Measurements from ENCODE around the gene ZNF320.
"Not testable (repeated sequence)": the region's sequence is repeated elsewhere in the genome, so short reads cannot be mapped to it uniquely, and the experiment has no call there.

ZNF320 gene

DNA sequence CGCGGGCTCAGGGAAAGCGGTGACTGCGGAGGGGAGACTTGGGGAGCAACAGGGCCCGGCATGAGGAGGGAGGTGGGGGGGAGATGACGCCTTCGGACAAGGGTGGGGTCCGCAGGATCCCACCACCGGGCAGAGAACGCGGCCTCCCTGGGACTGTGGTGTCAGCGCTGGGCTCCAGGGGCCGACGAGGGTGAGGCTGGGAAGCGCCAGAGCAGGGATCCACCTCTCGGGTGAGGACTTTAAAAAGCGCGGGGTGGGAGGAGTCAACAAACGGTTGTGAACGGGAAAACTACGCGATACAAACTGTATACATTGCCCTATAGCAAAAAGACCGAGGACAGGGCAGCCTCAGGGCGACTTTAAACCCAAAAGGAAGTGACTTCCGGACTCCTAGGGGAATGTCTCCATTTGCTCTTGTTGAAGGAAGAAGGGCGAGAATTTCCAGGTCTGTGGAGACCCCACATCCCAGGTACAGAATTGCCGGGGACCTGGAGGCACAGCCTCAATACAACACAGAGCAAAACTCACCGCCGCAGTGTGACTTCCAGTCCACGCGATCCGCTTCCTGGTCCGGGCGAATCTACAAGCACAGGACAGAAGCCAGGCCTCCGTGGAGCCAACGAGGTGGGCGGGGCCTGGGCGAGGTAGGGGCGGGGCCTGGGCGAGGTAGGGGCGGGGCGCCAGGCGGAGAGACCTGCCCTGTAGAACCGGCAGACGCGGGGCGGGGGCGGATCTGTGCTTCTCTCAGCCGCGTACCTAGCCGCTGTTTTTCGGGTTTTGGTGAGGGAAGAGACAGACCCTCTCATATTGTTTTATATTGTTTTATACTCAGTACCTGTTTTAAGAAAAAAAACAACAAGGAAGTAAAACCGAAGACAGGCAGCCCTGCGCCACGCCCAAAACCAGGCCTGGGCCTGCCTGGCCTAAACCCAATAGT is 25.7 kb upstream of the ZNF320 start, which contains the start of gene ZNF888:
TSS of gene ZNF888 (minus strand) at position 588 of the 937 bp plus-strand sequence. CDS start 5,555 bp downstream, outside the sequence.
- DNase-seq (ENCODE audit: low read depth in 1 of 2, low spot score in 1 of 2): peak; percentile 68 to 76

DNA sequence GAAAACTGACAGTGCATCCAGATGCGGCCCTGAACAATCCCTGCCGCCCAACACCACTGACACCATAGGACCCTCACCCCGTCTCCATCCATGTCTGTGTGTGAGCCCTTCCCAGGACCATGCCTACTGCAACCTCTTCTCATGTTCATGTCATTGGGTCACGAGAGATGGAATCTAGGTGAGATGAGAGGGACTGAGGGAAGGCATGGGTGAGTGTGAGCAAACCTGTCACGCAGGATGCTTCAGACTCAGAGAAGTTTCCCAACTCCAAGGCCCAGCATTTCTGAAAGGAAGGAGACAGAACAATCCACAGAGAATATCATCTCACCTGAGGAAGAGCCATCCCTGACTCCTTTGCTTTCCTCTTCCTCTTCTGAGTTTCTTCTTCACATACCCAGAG is 20.1 kb upstream of the ZNF320 start:
- DNase-seq (ENCODE audit: low read depth in 1 of 2, low spot score in 1 of 2): no peak

DNA sequence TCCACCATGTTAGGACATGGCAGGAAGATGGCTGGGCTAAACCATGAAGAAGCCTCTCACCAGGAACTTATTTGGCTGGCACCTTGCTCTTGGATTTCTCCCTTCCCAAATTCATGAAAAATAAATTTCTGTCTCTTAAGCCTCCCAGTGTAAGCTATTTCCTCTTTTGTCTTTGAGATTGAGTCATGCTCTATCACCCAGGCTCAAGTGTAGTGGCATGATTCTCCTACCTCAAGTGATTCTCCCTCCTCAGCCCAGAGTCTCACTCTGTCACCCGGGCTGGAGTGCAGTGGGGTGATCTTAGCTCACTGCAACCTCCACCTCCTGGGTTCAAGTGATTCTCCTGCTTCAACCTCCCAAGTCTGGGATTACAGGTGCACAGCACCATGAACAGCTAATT is 13.2 kb upstream of the ZNF320 start:
- DNase-seq (ENCODE audit: low read depth in 1 of 2, low spot score in 1 of 2): no peak

DNA sequence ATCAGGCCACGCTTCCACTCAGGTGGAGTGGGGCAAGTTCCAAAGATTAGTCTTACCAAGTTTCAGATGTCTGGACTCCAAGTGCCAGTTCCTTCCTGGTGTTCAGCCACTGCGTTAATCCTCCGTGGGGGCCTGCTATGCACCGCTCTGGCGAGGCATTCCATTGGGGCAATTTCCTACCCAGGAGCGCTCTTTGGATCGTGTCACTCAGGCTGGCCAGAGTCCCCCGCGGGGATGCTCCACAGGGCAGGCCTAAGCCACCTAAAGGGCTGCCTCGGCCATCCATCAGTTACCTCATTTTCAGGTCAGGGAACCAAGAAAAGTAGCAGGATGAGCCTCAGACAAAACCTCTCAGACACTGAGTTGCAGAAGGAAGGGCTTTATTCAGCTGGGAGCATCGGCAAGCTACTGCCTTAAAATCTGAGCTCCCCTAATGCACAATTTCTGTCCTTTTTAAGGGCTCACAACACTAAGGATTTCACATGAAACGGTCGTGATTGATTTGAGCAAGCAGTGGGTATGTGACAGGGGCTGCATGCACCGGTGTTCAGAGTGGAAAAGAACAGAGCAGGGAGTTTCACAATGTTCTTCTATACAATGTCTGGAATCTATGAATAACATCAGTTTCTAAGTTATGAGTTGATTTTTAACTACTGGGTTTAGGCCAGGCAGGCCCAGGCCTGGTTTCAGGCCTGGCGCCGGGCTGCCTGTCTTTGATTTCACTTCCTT is 6.8 kb upstream of the ZNF320 start:
- DNase-seq (ENCODE audit: low read depth in 1 of 2, low spot score in 1 of 2): not testable (repeated sequence)

DNA sequence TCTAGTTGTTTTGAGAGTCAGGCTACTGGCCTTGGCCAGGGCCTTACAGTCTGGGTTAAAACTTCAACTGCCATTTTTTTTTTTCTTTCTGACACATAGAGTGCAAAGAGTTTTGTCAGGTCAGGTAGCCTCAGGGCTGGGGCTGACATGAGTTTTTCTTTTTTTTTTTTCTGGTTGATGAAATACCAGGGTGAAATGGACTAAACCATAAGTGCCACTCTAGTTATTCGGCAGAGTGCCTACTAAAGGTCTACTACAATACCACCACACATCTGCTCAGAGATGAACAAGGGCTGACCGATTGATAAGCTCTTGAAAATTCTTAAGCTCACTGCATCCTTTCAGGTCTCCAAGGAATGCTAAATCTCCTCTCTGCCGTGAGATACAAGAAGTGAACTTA is 4.4 kb upstream of the ZNF320 start:
- no peak for DNase-seq (ENCODE audit: low read depth in 1 of 2, low spot score in 1 of 2)

DNA sequence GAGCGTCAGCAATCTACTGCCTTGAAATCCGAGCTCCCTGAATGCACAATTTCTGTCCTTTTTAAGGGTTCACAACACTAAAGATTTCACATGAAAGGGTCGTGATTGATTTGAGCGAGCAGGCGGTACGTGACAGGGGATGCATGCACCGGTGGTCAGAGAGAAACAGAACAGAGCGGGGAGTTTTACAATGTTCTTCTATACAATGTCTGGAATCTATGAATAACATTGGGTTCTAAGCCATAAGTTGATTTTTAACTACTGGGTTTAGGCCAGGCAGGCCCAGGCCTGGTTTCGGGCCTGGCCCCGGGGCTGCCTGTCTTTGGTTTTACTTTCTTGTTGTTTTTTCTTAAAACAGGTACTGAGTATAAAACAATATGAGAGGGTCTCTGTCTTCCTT is 1.2 kb upstream of the ZNF320 start:
- not testable (repeated sequence) for DNase-seq (ENCODE audit: low read depth in 1 of 2, low spot score in 1 of 2)

DNA sequence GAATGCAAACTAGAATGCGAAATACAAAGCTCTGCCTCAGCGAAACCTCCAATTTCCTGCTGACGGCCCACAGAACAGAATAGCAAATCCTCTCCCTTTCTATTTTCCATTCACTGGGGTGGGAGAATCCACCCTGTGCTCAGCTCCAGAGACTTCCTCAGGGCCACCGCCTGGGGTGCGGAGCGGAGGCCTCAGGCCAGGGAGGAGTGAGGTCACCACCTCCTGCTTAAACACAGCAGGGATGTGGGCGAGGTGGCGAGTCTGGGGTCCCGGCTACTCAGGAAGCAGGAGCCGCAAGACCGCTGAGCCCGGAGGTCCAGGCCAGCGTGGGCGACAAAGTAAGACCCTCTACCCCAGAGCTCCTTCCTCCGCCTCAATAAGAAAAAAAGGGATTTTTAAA is 666 bp upstream of the ZNF320 start:
- no peak for DNase-seq (ENCODE audit: low read depth in 1 of 2, low spot score in 1 of 2)

DNA sequence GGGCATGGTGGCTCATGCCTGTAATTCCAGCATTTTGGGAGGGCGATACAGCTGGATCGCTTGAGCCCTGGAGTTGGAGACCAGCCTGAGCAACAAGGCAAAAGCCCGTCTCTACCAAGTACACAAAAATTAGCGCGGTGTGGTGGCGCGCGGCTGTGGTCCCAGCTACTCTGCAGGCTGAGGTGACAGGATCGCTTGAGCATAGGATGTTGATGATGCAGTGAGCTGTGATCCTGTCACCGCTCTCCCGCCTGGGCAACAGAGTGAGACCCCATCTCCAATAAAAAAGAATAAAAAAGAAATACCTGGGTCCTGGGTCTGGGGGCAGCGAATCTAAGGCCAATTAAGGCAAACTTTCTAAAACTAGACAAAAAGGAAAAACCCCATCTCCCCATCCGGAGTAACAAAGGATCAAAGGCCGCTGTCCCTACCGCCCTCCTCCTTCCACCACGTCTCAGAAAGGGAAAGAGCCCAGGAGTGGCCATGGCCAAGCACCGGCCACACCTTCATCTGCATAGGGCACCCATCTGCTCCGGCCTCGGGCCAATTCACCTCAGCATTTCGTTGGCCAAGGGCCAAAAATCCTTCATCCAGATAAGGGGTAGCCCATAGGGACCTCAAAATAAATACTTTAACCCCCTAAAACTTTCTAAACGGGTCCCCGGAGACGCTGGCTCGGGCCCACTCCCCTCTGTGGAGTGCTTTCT is 851 bp downstream of the ZNF320 start:
- no peak for DNase-seq (ENCODE audit: low read depth in 1 of 2, low spot score in 1 of 2)

DNA sequence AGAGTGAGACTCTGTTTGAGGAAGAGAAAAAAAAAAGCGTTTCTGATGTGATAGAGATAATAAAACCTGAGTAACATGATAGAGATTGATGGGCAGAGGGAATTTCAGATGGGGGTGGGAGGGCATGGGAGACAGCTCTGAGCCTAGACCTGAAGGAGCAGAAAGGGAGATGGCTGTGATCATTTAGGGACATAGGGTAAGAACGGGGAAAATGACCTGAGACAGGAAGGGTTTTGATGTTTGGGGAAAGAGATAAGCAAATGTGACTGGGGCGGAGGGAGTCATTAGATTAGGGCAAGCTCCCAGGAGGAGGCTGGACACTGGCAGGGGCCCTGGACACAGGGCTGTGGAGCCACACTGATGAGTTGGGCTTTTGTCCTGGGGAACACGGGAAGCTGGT is 6.1 kb downstream of the ZNF320 start:
- no peak for DNase-seq (ENCODE audit: low read depth in 1 of 2, low spot score in 1 of 2)

DNA sequence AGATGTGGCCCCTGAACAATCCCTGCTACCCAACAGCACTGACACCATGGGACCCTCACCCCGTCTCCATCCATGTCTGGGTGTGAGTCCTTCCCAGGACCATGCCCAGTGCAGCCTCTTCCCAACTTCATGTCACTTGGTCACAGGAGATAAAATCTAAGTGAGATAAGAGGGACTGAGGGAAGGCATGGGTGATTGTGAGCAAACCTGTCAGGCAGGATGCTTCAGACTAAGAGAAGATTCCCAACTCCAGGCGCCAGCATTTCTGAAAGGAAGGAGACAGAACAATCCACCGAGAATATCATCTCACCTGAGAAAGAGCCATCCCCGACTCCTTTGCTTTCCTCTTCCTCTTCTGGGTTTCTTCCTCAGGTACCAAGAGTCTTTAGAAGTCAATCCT is 7.5 kb downstream of the ZNF320 start:
- DNase-seq (ENCODE audit: low read depth in 1 of 2, low spot score in 1 of 2): no peak

DNA sequence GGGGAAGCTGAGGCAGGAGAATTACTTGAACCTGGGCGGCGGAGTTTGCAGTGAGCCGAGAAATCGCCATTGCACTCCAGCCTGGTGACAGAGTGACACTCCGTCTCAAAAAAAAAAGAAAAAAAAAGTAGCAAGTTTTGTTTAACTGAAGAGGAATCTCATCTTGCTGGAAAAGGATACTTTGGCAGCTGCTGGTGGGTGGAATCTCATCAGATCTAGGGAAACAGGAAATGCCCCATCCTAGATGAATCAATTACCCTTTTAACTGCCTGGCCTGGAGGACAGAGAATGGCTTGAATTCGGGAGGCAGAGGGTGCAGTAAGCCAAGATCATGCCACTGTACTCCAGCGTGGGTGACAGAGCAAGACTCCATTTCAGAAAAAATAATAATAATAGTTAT is 8.4 kb downstream of the ZNF320 start:
- DNase-seq (ENCODE audit: low read depth in 1 of 2, low spot score in 1 of 2): no peak

DNA sequence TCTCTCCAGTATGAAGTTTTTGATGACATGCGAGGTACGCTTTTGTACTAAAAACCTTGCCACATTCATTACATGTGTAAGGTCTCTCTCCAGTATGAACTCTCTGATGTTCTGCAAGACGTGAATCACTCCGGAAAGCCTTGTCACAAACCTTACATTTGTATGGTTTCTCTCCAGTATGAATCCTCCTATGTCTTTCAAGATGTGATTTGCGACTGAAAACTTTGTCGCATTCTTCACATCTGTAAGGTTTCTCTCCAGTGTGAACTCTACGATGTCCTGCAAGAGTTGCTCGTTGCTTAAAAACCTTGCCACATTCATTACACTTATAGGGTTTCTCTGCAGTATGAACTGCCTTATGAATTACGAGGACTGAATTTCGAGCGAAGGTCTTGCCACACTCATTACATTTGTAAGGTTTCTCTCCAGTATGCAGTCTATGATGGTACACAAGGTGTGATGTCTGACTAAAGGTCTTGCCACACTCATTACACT is 16.5 kb downstream of the ZNF320 start:
- no peak for DNase-seq (ENCODE audit: low read depth in 1 of 2, low spot score in 1 of 2)

DNA sequence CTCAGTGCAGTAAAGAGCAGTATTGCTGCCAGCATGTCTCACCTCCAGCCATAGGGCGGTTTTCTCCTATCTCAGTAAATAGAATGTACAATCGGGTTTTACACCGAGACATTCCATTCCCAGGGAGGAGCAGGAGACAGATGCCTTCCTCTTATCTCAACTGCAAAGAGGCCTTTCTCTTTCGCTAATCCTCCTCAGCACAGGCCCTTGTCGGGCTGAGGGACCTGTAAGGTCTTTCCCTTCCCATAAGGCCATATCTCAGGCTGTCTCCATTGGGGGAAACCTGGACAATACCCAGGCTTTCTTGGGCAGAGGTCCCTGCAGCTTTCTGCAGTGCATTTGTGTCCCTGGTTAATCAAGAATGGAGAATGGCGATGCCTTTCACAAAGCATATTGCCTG is 24.4 kb downstream of the ZNF320 start:
- not testable (repeated sequence) for DNase-seq (ENCODE audit: low read depth in 1 of 2, low spot score in 1 of 2)

DNA sequence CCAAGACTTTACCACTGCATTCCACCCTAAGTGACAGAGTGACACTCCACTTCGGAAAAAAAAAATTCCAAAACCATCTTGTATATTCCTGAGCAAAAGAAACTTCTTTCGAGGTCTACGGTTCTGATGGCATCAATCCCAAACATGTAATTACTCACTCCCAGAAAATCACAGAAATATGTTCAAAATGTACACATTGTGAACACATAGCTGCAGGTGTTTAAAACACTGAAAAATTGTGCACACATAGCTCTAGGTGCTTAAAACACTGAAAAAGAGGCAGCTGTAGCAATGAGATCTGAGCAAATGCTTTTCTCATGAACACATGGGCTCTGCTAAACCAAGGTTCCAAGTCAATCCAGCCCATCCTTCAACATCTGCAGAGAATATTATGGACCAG is 26.0 kb downstream of the ZNF320 start:
- DNase-seq (ENCODE audit: low read depth in 1 of 2, low spot score in 1 of 2): no peak

DNA sequence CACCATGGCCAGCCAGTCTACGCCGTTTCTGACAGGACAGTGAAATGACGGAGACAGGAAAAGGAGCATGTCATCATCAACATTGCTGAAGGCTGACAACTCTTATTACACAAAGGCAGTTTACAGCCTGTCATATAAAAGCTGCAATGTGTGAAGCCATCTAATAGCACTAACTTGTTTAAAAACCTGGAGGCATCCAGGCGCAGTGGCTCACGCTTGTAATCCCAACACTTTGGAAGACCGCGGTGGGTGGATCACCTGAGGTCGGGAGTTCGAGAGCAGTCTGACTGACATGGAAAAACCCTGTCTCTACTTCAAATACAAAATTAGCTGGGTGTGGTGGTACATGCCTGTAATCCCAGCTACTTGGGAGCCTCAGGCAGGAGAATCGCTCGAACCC is 29.4 kb downstream of the ZNF320 start:
- DNase-seq (ENCODE audit: low read depth in 1 of 2, low spot score in 1 of 2): not testable (repeated sequence)

DNA sequence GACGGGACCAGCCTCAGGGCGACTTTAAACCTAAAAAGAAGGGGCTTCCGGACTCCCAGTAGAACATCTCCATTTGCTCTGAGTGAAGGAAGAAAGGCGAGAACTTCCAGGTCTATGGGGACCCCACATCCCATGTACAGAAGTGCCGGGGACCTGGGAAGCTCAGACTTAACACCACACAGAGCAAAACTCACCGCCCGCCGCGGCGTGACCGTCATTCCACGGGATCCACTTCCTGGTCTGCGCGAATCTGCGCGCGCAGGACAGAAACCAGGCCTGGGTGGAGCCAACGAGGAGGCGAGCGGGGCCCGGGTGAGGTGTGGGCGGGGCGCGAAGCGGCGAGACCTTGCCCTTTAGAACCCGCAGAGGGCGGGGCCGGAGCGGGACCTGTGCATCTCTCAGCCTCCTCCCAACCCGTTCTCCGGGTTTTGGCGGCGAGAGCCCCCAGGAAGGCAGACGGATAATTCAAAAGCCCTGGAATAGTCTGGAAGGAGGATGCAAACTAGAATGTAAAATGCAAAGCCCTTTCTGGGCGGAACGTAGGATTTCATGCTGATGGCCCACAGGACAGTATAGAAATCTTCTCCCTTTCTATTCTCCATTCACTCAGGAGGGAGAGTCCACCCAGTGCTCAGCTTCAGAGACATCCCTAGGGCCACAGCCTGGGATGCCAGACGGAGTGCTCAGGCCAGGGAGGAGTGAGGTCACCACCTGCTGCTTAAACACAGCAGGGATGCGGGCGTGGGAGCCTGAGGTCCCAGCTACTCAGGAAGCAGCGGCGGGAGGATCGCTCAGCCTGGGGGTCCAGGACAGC is 39.9 kb downstream of the ZNF320 start, which contains the start of gene ZNF468:
TSS of gene ZNF468 (minus strand) at position 242 of the 814 bp plus-strand sequence. CDS start 3,347 bp downstream, outside the sequence.
- peak; percentile 57 to 63 for DNase-seq (ENCODE audit: low read depth in 1 of 2, low spot score in 1 of 2)

DNA sequence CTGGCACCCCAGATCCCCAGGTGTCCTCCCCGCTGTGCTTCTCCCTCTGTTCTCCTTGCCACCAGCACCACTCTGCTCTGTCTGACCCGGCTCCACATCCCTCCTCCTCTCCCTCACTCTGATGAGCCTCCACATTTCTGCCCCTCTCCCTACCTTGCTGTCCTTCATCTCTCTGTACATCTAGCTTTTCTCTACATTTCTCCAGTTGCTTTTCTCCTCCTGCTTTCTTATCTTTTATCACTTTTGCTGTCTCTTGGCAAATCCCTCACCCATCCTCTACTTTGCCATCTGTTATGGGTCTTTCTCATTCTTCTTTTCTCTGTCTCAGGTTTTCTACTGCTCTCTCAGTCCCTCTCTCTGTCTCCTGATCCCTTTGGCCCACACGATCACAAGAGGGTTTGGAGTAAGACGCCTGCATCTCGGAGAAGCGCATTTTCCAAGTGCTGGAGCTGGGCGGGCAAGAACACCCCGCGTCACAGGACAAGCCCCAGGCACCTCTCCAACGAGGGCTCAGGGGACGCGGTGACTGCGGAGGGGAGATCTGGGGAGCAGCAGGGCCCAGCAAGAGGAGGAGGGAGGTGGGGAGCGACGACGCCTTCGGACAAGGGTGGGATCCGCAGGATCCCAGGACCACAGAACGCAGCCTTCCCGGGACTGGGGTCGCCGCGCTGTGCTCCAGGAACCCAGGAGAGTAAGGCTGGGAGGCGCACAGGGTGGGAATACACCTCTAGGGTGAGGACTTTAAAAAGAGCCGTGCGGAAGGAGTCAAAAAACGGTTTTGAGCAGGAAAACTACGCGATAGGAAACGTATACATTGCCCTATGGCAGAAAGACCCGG is 40.7 kb downstream of the ZNF320 start:
- DNase-seq (ENCODE audit: low read depth in 1 of 2, low spot score in 1 of 2): peak in 1 of 2 donors; percentile 0
